ENCODE data around the gene VAPA. TPM values are rescaled to one million over a fixed set of nuclear protein-coding genes. Genes with fewer than 3 reads are reported as not detected.

Gene VAPA
- polyA plus RNA-seq, 3 donors: 106 to 393 (median 334) TPM

- Histone ChIP-seq H3K9ac (ENCODE audit: insufficient read depth, low read length, poor library complexity, severe bottlenecking) (no peak overlapping the region), H4K20me1 (ENCODE audit: insufficient read depth, low read length) (no peaks in the 10 kb centered on the region), H3K9me3 (replicated peaks in 1 of 2; ENCODE audit: control insufficient read depth in 1 of 2, insufficient read depth in 1 of 2, low read length in 2 of 2) (peaks cover 0 to 8% of the 10 kb centered on the region in 2 donors), H3K79me2 (ENCODE audit: insufficient read depth, low read length) (no peaks in the 10 kb centered on the region), H3K4me3 (replicated peaks in 1 of 3; ENCODE audit: low read depth in 2 of 3, low read length in 3 of 3) (no peak overlapping the region), H3K27ac (ENCODE audit: low read depth in 1 of 2, low read length in 2 of 2) (no peak overlapping the region), H3K27me3 (ENCODE audit: control insufficient read depth in 2 of 2, insufficient read depth in 2 of 2, low read length in 2 of 2) (no peaks in the 10 kb centered on the region), H3K36me3 (replicated peaks in 1 of 2; ENCODE audit: control insufficient read depth in 1 of 2, insufficient read depth in 2 of 2, low read length in 2 of 2) (no peaks in the 10 kb centered on the region), H3K4me2 (replicated peaks; ENCODE audit: extremely low read depth, low read length, poor library complexity, severe bottlenecking) (no peak overlapping the region), H3K4me1 (ENCODE audit: control insufficient read depth in 1 of 2, insufficient read depth in 2 of 2, low read length in 2 of 2) (peaks cover 4% of the 10 kb centered on the region in 2 donors), H2AFZ (ENCODE audit: insufficient read depth, low read depth, low read length, poor library complexity, severe bottlenecking) (no peak overlapping the region)
- peaks cover 1 to 4% (median 1%) of the 10 kb centered on the region in 3 donors for H3K27me3 Mint-ChIP-seq (ENCODE audit: low read depth in 3 of 3)
- TF ChIP-seq CTCF (IDR thresholded peaks at IDR 0.05): no peak
- no peak for DNase-seq
- no peak overlapping the region for H3K4me3 Mint-ChIP-seq
- peaks cover 2 to 3% of the 10 kb centered on the region in 2 donors for H3K36me3 Mint-ChIP-seq
- WGBS (ENCODE audit: insufficient coverage): no CpG with 5 or more reads among the region's 5 CpGs
- peaks cover 3% of the 10 kb centered on the region for H3K4me1 Mint-ChIP-seq
- peaks cover 0 to 13% (median 5%) of the 10 kb centered on the region in 7 donors for H3K9me3 Mint-ChIP-seq
- intact Hi-C loops (cut with micrococcal nuclease): no loop called here
- no peak overlapping the region for H3K27ac Mint-ChIP-seq
These were observed 70.3 kb downstream of the VAPA start for GRCh38 chr18:9984080-9984479.

GRCh38 chr18:9985641-9986040 lies 71.8 kb downstream of the VAPA start:
- Histone ChIP-seq H3K4me1 (ENCODE audit: control insufficient read depth in 1 of 2, insufficient read depth in 2 of 2, low read length in 2 of 2) (peaks cover 19 to 20% of the 10 kb centered on the region in 2 donors), H3K36me3 (replicated peaks in 1 of 2; ENCODE audit: control insufficient read depth in 1 of 2, insufficient read depth in 2 of 2, low read length in 2 of 2) (no peaks in the 10 kb centered on the region), H4K20me1 (ENCODE audit: insufficient read depth, low read length) (no peaks in the 10 kb centered on the region), H3K9ac (ENCODE audit: insufficient read depth, low read length, poor library complexity, severe bottlenecking) (no peak overlapping the region), H3K79me2 (ENCODE audit: insufficient read depth, low read length) (no peaks in the 10 kb centered on the region), H3K9me3 (replicated peaks in 1 of 2; ENCODE audit: control insufficient read depth in 1 of 2, insufficient read depth in 1 of 2, low read length in 2 of 2) (peaks cover 0 to 8% of the 10 kb centered on the region in 2 donors), H2AFZ (ENCODE audit: insufficient read depth, low read depth, low read length, poor library complexity, severe bottlenecking) (no peak overlapping the region), H3K4me3 (replicated peaks in 1 of 3; ENCODE audit: low read depth in 2 of 3, low read length in 3 of 3) (no peak overlapping the region), H3K4me2 (replicated peaks; ENCODE audit: extremely low read depth, low read length, poor library complexity, severe bottlenecking) (no peak overlapping the region), H3K27ac (ENCODE audit: low read depth in 1 of 2, low read length in 2 of 2) (no peak overlapping the region), H3K27me3 (ENCODE audit: control insufficient read depth in 2 of 2, insufficient read depth in 2 of 2, low read length in 2 of 2) (no peaks in the 10 kb centered on the region)
- Mint-ChIP-seq H3K4me1 (peaks cover 19% of the 10 kb centered on the region), H3K27me3 (ENCODE audit: low read depth in 3 of 3) (peaks cover 1 to 6% (median 1%) of the 10 kb centered on the region in 3 donors), H3K27ac (no peak overlapping the region), H3K36me3 (peaks cover 0 to 2% of the 10 kb centered on the region in 2 donors), H3K9me3 (peaks cover 0 to 11% (median 2%) of the 10 kb centered on the region in 7 donors), H3K4me3 (no peak overlapping the region)
- TF ChIP-seq CTCF (IDR thresholded peaks at IDR 0.05): no peak
- intact Hi-C loops (cut with micrococcal nuclease): no loop called here
- DNase-seq: no peak
- WGBS (ENCODE audit: insufficient coverage): 90% methylated on average over 2 of the region's 4 CpGs

Measured in CD14-positive monocyte (primary cell).